ENCODE data around the gene POU3F1. TPM values are rescaled to one million over a fixed set of nuclear protein-coding genes. Genes with fewer than 3 reads are reported as not detected.

Gene POU3F1
- total and polyA plus RNA-seq, 10 of the 15 experiments (the other 5 are each of a cell fraction or from before 2014, with no cell fraction given): 0.04 to 0.53 (median 0.10) TPM; not detected in 3

DNA sequence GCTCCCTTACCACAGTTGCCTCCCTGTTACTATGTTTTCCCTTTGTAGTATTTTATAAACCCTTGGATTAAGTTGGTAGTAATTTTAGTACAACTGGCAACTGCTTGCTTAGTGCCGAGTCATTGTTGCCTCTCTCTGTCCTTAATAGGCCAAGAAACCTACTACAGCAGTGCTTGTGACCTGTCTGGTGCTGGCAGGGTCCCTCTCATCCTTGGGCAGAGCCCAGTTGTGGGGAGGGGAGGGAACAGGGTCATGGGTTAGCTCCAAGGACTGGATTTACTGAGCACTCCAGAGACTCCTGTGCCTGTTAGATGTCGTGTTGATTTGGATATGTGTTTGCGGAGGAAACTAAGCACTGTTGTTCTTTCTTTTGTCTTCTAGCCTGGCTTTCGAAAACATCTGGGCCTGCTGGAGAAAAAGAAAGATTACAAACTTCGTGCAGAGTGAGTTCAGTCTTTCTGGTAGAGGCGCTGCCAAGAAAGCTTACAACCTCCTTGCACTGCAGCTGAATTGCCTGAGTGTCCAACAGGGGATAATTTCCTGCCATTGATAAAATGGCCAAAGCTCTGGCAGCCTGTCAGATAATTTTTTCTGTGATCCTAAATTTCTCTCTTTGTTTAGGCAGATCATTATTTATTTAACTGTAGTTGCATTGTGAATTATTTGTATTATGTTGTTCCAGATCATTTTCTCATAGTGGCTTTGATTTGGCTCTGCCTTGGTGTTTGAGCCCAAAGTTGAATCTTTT, 30.4 kb downstream of the POU3F1 start (continued):
- TF ChIP-seq MYC (IDR thresholded peaks at IDR 0.05; ENCODE audit: insufficient read depth, insufficient read length, insufficient replicate concordance, low read length, severe bottlenecking): no peak
- TF ChIP-seq ZNF384 (IDR thresholded peaks at IDR 0.05; ENCODE audit: borderline replicate concordance, low read depth, low read length): no peak
- TF ChIP-seq DPF2 (IDR thresholded peaks at IDR 0.05): no peak
- TF ChIP-seq, protein P1, sequence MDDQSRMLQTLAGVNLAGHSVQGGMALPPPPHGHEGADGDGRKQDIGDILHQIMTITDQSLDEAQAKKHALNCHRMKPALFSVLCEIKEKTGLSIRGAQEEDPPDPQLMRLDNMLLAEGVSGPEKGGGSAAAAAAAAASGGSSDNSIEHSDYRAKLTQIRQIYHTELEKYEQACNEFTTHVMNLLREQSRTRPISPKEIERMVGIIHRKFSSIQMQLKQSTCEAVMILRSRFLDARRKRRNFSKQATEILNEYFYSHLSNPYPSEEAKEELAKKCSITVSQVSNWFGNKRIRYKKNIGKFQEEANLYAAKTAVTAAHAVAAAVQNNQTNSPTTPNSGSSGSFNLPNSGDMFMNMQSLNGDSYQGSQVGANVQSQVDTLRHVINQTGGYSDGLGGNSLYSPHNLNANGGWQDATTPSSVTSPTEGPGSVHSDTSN (IDR thresholded peaks at IDR 0.05; ENCODE audit: insufficient replicate concordance, low read depth, low read length): no peak
- TF ChIP-seq MEF2A (IDR thresholded peaks at IDR 0.05; ENCODE audit: insufficient read depth, low read depth, low read length): no peak

DNA sequence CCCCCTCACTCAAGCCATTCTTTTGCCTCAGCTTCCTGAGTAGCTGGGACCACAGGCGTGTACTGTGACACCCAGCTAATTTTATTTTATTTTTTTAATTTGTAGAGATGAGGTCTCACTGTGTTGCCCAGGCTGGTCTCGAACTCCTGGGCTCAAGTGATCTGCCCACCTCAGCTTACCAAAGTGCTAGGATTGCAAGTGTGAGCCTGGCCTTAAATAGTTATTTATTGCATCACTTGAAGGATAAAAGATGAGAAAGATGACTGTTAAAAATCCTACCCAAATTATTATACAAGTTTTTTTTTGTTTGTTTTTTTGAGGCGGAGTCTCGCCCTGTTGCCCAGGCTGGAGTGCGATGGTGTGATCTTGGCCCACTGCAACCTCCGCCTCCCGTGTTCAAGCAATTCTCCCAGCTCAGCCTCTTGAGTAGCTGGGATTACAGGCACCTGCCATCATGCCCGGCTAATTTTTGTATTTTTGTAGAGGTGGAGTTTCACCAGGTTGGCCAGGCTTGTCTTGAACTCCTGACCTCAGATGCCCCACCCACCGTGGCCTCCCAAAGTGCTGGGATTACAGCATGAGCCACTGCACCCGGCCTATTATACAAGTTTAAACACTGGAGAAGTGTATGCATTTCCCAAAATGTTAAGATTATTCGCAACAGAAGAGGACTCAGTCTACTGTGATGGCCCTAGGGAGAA, 31.7 kb downstream of the POU3F1 start:
- POLR2A ChIA-PET: interaction anchor here (0.6 kb wide), 1 partner anchor 8 kb away, joined by 3 read pairs; no protein-coding TSS in a partner anchor
- Histone ChIP-seq H3K27ac (ENCODE audit: control insufficient read depth, insufficient read depth) (no peak overlapping the region), H2AFZ (ENCODE audit: control insufficient read depth, low read depth, low read length) (no peak overlapping the region), H3K9ac (ENCODE audit: control insufficient read depth, insufficient read depth, low read length) (peak overlapping the region; percentile 7; the same call in 1 of the 2 replicates), H3K4me1 (ENCODE audit: control insufficient read depth, insufficient read depth, low read length) (peaks cover 3% of the 10 kb centered on the region; the same call in 1 of the 2 replicates), H3K4me3 (no peak overlapping the region), H3K4me2 (ENCODE audit: control insufficient read depth, insufficient read depth) (peak overlapping the region; percentile 89; the same call in 1 of the 2 replicates), H3K79me2 (ENCODE audit: control insufficient read depth, insufficient read depth, low read length) (peaks cover 29% of the 10 kb centered on the region), H3K36me3 (ENCODE audit: control insufficient read depth in 2 of 2, insufficient read depth in 2 of 2, low read length in 1 of 2) (peaks cover 0 to 7% of the 10 kb centered on the region in 2 experiments; a peak in 1 of 4 replicates), H3K9me3 (replicated peaks; ENCODE audit: control insufficient read depth, insufficient read depth, low read length) (no peaks in the 10 kb centered on the region), H4K20me1 (ENCODE audit: control insufficient read depth, insufficient read depth) (no peaks in the 10 kb centered on the region), H3K27me3 (replicated peaks in 1 of 2; ENCODE audit: control insufficient read depth in 2 of 2, insufficient read depth in 2 of 2, low read length in 1 of 2) (no peaks in the 10 kb centered on the region)
- CTCF ChIA-PET: interaction anchor here (0.7 to 5.0 kb wide), 6 partner anchors 12 to 155 kb away, joined by 3 to 32 read pairs (median 4); partner anchors contain the start of genes MTF1 and SF3A3
- no peak for DNase-seq (ENCODE audit: low read depth, low spot score)
- FAIRE-seq: no peak
- whole genome bisulfite sequencing (ENCODE audit: insufficient coverage, insufficient replicate concordance, low lambda C conversion rate, missing lambda C conversion rate): 90% methylated on average over 11 of the region's 11 CpGs
- intact Hi-C loops (cut with micrococcal nuclease; ENCODE audit: unreplicated experiment): no loop called here
- SMC1A ChIA-PET (ENCODE audit: uncharacterized antibody, unreplicated experiment): interaction anchor here (0.6 to 1.4 kb wide), 11 partner anchors 10 to 842 kb away, joined by 3 to 6 read pairs (median 3); no protein-coding TSS in a partner anchor
- in situ Hi-C loops (cut with MboI): no loop called here
- RAD21 ChIA-PET (ENCODE audit: unreplicated experiment): interaction anchor here (1.0 to 1.1 kb wide), 2 partner anchors 13 to 24 kb away, joined by 3 to 5 read pairs; no protein-coding TSS in a partner anchor
- BruUV-seq (replicated peaks): no TSS peak
- TF ChIP-seq EZH2 (IDR thresholded peaks at IDR 0.05; ENCODE audit: borderline replicate concordance, control insufficient read depth, low read depth, low read length) (no peak), SUPT20H (IDR thresholded peaks at IDR 0.05; ENCODE audit: borderline replicate concordance, control insufficient read depth, low read depth, low read length) (no peak)
- ATAC-seq: no peak

Data from GM12878 (cell line).